GM12874 (cell line): ENCODE measurements around the gene TTC12.

ENCODE experiments used
- TF ChIP-seq, protein P1 (sequence below): IDR thresholded peaks from 2 replicates; pipeline ENCODE4 v1.5.1; 2011; ENCODE audit warnings: low read depth, mild to moderate bottlenecking, control low read depth, low read length, moderate library complexity; ENCODE audit not compliant: insufficient read depth

TTC12 gene

DNA sequence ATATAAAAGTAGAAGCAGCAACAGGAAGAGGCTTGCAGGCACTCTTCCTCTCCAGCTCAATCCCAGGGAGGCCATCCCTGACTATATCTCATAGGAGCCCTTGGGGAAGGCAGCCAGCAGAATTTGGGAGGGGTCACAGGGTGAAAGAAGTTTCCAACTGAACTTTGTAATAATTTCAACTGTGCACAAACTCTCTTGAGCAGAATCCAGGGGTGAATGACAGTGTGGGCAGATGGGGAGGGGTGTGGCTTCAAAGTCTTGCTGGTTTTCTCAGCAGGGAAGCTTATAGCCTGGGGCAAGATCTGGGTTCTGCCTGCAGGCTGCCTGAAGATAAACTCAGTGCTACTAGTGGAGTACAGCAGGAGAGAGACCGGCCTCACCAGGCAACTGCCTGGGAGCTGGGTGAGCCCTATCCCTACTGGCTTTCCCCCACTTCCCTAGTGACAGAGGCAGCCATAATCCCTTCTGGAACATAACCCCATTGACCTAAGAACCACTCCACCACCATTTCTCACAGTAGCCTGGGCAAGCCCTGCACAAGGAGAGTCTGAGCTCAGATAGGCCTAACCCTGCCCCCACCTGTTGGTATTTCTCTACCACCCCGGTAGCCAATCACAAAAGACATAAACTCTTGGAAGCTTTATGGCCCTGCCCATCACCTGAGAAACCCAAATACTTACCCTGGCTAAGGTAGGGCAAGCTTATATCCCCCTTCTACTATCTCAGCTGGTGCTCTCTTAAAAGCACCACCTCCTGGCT is 17.8 kb upstream of the TTC12 start:
- TF ChIP-seq, protein P1, sequence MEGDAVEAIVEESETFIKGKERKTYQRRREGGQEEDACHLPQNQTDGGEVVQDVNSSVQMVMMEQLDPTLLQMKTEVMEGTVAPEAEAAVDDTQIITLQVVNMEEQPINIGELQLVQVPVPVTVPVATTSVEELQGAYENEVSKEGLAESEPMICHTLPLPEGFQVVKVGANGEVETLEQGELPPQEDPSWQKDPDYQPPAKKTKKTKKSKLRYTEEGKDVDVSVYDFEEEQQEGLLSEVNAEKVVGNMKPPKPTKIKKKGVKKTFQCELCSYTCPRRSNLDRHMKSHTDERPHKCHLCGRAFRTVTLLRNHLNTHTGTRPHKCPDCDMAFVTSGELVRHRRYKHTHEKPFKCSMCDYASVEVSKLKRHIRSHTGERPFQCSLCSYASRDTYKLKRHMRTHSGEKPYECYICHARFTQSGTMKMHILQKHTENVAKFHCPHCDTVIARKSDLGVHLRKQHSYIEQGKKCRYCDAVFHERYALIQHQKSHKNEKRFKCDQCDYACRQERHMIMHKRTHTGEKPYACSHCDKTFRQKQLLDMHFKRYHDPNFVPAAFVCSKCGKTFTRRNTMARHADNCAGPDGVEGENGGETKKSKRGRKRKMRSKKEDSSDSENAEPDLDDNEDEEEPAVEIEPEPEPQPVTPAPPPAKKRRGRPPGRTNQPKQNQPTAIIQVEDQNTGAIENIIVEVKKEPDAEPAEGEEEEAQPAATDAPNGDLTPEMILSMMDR: no peak

DNA sequence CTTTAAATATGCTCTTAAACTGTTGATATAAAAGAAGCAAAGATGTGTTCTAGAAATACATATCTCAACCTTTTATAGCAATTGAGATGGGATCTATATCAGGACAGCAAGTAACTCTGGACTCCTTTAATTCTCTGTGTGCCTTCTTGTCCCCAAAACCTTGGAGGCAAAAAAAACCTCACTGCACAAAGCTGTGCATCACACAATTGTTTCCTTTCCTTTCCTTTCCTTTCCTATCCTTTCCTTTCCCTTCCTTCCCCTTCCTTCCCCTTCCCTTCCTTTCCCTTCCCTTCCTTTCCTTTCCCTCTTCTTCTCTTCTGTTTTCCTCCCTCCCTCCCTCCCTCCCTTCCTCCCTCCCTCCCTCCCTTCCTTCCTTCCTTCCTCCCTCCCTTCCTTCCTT is 9.5 kb upstream of the TTC12 start:
- TF ChIP-seq, protein P1: no peak

DNA sequence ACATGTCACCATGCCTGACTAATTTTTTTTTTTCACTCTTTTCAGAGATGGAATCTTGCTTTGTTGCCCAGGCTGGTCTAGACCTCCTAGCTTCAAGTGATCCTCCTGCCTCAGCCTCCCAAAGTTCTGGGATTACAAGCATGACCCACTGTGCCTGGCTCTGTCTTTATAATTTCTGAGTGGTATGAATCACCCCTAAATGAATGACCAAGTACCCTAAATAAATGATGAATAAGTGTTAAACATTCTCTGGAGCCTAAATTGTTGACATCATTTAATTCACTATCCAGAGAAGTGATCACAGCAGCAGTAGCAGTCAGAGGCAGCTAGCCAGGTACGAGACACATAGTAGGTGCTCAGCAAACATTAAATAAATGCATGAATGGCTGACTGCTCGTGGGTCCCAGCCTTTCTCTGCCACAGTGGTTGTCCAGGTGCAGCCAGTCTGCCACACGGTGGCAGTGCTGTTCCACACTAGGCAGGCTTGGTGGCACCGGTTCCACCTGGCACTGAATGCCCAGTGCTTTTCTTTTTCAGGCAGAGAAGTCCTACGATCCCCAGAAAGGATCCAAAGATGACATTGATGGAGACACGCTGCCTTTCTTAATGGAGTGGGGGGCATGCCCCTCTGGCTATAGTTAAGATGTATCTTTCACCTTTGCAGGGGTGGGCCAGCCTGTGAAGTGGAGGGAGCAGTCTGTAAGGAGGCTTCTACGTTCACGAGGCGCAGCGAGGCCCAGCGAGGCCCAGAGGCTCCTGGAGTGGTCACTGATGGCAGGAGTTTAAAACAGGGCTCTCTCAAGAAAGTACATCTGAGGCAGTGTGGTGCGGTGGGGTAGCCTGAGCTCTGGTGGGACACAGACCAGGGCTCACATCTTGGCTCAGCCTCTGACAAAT is 8.7 kb upstream of the TTC12 start:
- TF ChIP-seq, protein P1: peak; percentile 95

DNA sequence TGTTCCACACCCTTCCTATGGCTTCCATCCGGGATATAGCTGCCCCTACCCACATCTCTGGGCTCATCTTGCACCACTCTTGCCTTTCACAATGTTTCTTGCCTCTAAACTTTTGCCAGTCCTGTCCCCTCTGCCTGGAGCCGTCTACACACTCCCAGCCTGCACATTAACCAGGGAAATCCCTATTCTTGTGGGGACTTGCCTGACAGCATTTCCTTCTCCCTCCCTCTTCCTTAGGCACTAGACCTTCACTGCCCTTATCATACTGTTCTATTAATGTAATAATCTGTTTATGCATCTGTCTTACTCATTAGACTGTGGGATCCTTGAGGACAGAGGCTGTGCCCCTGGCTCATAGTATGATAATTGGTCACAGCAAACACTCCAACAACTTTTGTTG is 5.8 kb upstream of the TTC12 start:
- TF ChIP-seq, protein P1: no peak

DNA sequence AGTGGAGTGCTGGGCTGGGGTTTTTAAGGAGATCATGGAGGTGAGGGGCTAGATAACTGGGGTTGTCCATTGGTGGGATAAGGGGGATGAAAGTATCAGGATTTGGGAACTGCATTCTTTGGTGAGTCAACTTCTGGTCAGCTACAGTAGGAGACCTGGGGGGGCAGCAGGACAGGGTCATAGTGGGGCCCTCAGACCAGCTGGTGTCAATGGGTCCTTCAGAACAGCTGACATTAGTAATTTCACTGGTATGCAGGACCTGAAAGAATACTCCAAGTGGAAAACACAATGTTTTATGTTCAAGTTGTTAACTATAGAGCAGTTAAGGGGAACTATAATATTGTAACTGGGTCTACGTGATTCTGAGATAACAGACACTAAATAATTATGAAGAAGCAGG is 2.8 kb upstream of the TTC12 start:
- TF ChIP-seq, protein P1: no peak

DNA sequence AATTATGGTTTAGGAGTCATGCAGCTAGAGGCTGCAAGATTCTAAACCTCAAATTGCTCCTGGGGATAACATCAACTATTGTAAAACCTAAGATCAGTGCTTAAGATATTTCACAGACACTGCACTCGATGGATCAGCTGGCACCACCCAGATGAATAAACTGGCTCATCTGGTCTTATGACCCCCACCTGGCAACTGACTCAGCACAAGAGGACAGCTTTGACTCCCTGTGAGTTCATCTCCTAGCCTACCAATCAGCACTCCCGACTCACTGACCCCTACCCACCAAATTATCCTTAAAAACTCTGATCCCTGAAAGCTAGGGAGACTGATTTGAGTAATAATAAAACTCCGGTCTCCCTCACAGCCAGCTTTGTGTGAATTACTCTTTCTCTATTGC is 782 bp upstream of the TTC12 start:
- TF ChIP-seq, protein P1: no peak

DNA sequence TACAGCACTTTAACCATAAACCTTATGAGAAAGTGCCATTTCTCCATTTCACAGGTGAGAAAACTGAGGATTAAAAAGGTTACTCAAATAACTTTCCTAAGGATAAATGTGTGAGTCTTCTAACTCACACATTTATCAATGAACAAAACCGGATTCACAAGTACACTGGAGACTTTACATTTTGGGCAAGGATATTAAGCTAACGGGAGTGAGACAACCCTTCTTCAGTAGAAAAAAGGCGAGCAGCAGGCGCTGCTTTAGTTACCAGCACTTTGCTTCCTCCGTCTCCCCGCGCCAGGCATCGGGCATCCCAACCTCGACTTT is 356 bp upstream of the TTC12 start:
- TF ChIP-seq, protein P1: no peak
